Measurements from ENCODE around the gene NEK2. TPM values are rescaled to one million over a fixed set of nuclear protein-coding genes. Genes with fewer than 3 reads are reported as not detected.
"Not testable (repeated sequence)": the region's sequence is repeated elsewhere in the genome, so short reads cannot be mapped to it uniquely, and the experiment has no call there.

The NEK2 gene
- total and polyA plus RNA-seq, 7 experiments from 2014 or later = 0.11 to 26.5 (median 0.22) TPM; not detected in 2

GRCh38 chr1:211637066-211637465, 38.4 kb downstream of the NEK2 start:
- CTCF ChIA-PET = no interaction called here
- no peaks in the 10 kb centered on the region for H3K9me3 ChIP-seq (ENCODE audit: control insufficient read depth in 2 of 3, low read length in 3 of 3)
- intact Hi-C loops (cut with micrococcal nuclease) = no loop called here
- Mint-ChIP-seq H3K27ac (no peak overlapping the region), H3K9me3 (no peaks in the 10 kb centered on the region), H3K4me3 (no peak overlapping the region), H3K27me3 (peaks cover 0 to 6% (median 0%) of the 10 kb centered on the region in 5 donors), H3K4me1 (peaks cover 0 to 4% (median 0%) of the 10 kb centered on the region in 7 donors), H3K36me3 (no peaks in the 10 kb centered on the region)
- POLR2A ChIA-PET = no interaction called here
- ATAC-seq = no peak
- no peak overlapping the region for H3K27ac ChIP-seq (ENCODE audit: low read depth, low read length)
- H3K36me3 ChIP-seq (ENCODE audit: control insufficient read depth in 2 of 3, insufficient read depth in 3 of 3, low read length in 3 of 3) = no peaks in the 10 kb centered on the region
- H3K27me3 ChIP-seq (ENCODE audit: control insufficient read depth in 2 of 2, insufficient read depth in 2 of 2, low read length in 2 of 2) = no peaks in the 10 kb centered on the region
- H3K4me1 ChIP-seq (ENCODE audit: control insufficient read depth in 2 of 2, insufficient read depth in 2 of 2, low read length in 2 of 2) = no peaks in the 10 kb centered on the region
- H3K4me3 ChIP-seq (ENCODE audit: low read length) = no peak overlapping the region
- DNase-seq = no peak

- H3K4me1 ChIP-seq (ENCODE audit: control insufficient read depth in 2 of 2, insufficient read depth in 2 of 2, low read length in 2 of 2); H3K27ac Mint-ChIP-seq; intact Hi-C loops (cut with micrococcal nuclease); H3K27ac ChIP-seq (ENCODE audit: low read depth, low read length); H3K9me3 Mint-ChIP-seq; POLR2A ChIA-PET; H3K4me1 Mint-ChIP-seq; H3K36me3 Mint-ChIP-seq; ATAC-seq; H3K27me3 Mint-ChIP-seq; DNase-seq; H3K9me3 ChIP-seq (ENCODE audit: control insufficient read depth in 2 of 3, low read length in 3 of 3); H3K4me3 Mint-ChIP-seq; H3K27me3 ChIP-seq (ENCODE audit: control insufficient read depth in 2 of 2, insufficient read depth in 2 of 2, low read length in 2 of 2); H3K4me3 ChIP-seq (ENCODE audit: low read length); H3K36me3 ChIP-seq (ENCODE audit: control insufficient read depth in 2 of 3, insufficient read depth in 3 of 3, low read length in 3 of 3); CTCF ChIA-PET: not testable (repeated sequence)
These were observed 38.8 kb downstream of the NEK2 start for GRCh38 chr1:211636575-211637029.

- Mint-ChIP-seq H3K36me3 (no peaks in the 10 kb centered on the region), H3K27ac (no peak overlapping the region), H3K4me3 (no peak overlapping the region), H3K27me3 (peaks cover 0 to 4% (median 0%) of the 10 kb centered on the region in 5 donors), H3K4me1 (peaks cover 0 to 4% (median 0%) of the 10 kb centered on the region in 7 donors), H3K9me3 (no peaks in the 10 kb centered on the region)
- Histone ChIP-seq H3K27me3 (ENCODE audit: control insufficient read depth in 2 of 2, insufficient read depth in 2 of 2, low read length in 2 of 2) (no peaks in the 10 kb centered on the region), H3K27ac (ENCODE audit: low read depth, low read length) (no peak overlapping the region), H3K4me3 (ENCODE audit: low read length) (no peak overlapping the region), H3K9me3 (ENCODE audit: control insufficient read depth in 2 of 3, low read length in 3 of 3) (no peaks in the 10 kb centered on the region), H3K4me1 (ENCODE audit: control insufficient read depth in 2 of 2, insufficient read depth in 2 of 2, low read length in 2 of 2) (no peaks in the 10 kb centered on the region), H3K36me3 (ENCODE audit: control insufficient read depth in 2 of 3, insufficient read depth in 3 of 3, low read length in 3 of 3) (no peaks in the 10 kb centered on the region)
- no peak for DNase-seq
- POLR2A ChIA-PET = no interaction called here
- no peak for ATAC-seq
- CTCF ChIA-PET = no interaction called here
- intact Hi-C loops (cut with micrococcal nuclease) = no loop called here
These were observed 39.7 kb downstream of the NEK2 start for GRCh38 chr1:211635597-211636205.

- Histone ChIP-seq H3K36me3 (ENCODE audit: control insufficient read depth in 2 of 3, insufficient read depth in 3 of 3, low read length in 3 of 3) (no peaks in the 10 kb centered on the region), H3K27ac (ENCODE audit: low read depth, low read length) (no peak overlapping the region), H3K4me3 (ENCODE audit: low read length) (no peak overlapping the region), H3K4me1 (ENCODE audit: control insufficient read depth in 2 of 2, insufficient read depth in 2 of 2, low read length in 2 of 2) (no peaks in the 10 kb centered on the region), H3K9me3 (ENCODE audit: control insufficient read depth in 2 of 3, low read length in 3 of 3) (no peaks in the 10 kb centered on the region), H3K27me3 (ENCODE audit: control insufficient read depth in 2 of 2, insufficient read depth in 2 of 2, low read length in 2 of 2) (no peaks in the 10 kb centered on the region)
- Mint-ChIP-seq H3K4me3 (no peak overlapping the region), H3K27ac (no peak overlapping the region), H3K9me3 (no peaks in the 10 kb centered on the region), H3K36me3 (no peaks in the 10 kb centered on the region), H3K4me1 (peaks cover 0 to 4% (median 0%) of the 10 kb centered on the region in 7 donors), H3K27me3 (peaks cover 0 to 4% (median 0%) of the 10 kb centered on the region in 5 donors)
- DNase-seq = no peak
- intact Hi-C loops (cut with micrococcal nuclease) = no loop called here
- ChIA-PET CTCF (no interaction called here), POLR2A (no interaction called here)
- ATAC-seq = no peak
These were observed 40.5 kb downstream of the NEK2 start for GRCh38 chr1:211634931-211635330.

- Histone ChIP-seq H3K27me3 (ENCODE audit: control insufficient read depth in 2 of 2, insufficient read depth in 2 of 2, low read length in 2 of 2) (no peaks in the 10 kb centered on the region), H3K4me3 (ENCODE audit: low read length) (no peak overlapping the region), H3K4me1 (ENCODE audit: control insufficient read depth in 2 of 2, insufficient read depth in 2 of 2, low read length in 2 of 2) (no peaks in the 10 kb centered on the region), H3K36me3 (ENCODE audit: control insufficient read depth in 2 of 3, insufficient read depth in 3 of 3, low read length in 3 of 3) (no peaks in the 10 kb centered on the region), H3K9me3 (ENCODE audit: control insufficient read depth in 2 of 3, low read length in 3 of 3) (no peaks in the 10 kb centered on the region), H3K27ac (ENCODE audit: low read depth, low read length) (no peak overlapping the region)
- POLR2A ChIA-PET = interaction anchor here (0.7 kb wide), 1 partner anchor 9 kb away, joined by 3 read pairs; no protein-coding TSS in a partner anchor
- no peaks in the 10 kb centered on the region for H3K9me3 Mint-ChIP-seq
- no peak overlapping the region for H3K4me3 Mint-ChIP-seq
- ATAC-seq (no peak), DNase-seq (no peak)
- CTCF ChIA-PET = no interaction called here
- peaks cover 0 to 4% (median 0%) of the 10 kb centered on the region in 7 donors for H3K4me1 Mint-ChIP-seq
- no peak overlapping the region for H3K27ac Mint-ChIP-seq
- intact Hi-C loops (cut with micrococcal nuclease) = no loop called here
- H3K27me3 Mint-ChIP-seq = peaks cover 0 to 4% (median 0%) of the 10 kb centered on the region in 5 donors
- H3K36me3 Mint-ChIP-seq = no peaks in the 10 kb centered on the region
These were observed 41.0 kb downstream of the NEK2 start for GRCh38 chr1:211634461-211634860.

GRCh38 chr1:211633524-211633846, 41.9 kb downstream of the NEK2 start:
- Histone ChIP-seq H3K36me3 (ENCODE audit: control insufficient read depth in 2 of 3, insufficient read depth in 3 of 3, low read length in 3 of 3) (no peaks in the 10 kb centered on the region), H3K4me3 (ENCODE audit: low read length) (no peak overlapping the region), H3K27me3 (ENCODE audit: control insufficient read depth in 2 of 2, insufficient read depth in 2 of 2, low read length in 2 of 2) (no peaks in the 10 kb centered on the region), H3K9me3 (ENCODE audit: control insufficient read depth in 2 of 3, low read length in 3 of 3) (no peaks in the 10 kb centered on the region), H3K27ac (ENCODE audit: low read depth, low read length) (no peak overlapping the region), H3K4me1 (ENCODE audit: control insufficient read depth in 2 of 2, insufficient read depth in 2 of 2, low read length in 2 of 2) (no peaks in the 10 kb centered on the region)
- Mint-ChIP-seq H3K27ac (no peak overlapping the region), H3K4me1 (peaks cover 0 to 4% (median 0%) of the 10 kb centered on the region in 7 donors), H3K27me3 (peaks cover 0 to 8% (median 0%) of the 10 kb centered on the region in 5 donors), H3K4me3 (no peak overlapping the region), H3K36me3 (no peaks in the 10 kb centered on the region), H3K9me3 (no peaks in the 10 kb centered on the region)
- intact Hi-C loops (cut with micrococcal nuclease) = no loop called here
- ATAC-seq = no peak
- ChIA-PET POLR2A (interaction anchor here (0.7 kb wide), 1 partner anchor 10 kb away, joined by 3 read pairs; no protein-coding TSS in a partner anchor), CTCF (no interaction called here)
- no peak for DNase-seq

- DNase-seq (no peak), ATAC-seq (peak; percentile 22)
- no peak overlapping the region for H3K27ac ChIP-seq (ENCODE audit: low read depth, low read length)
- no peaks in the 10 kb centered on the region for H3K27me3 ChIP-seq (ENCODE audit: control insufficient read depth in 2 of 2, insufficient read depth in 2 of 2, low read length in 2 of 2)
- H3K9me3 ChIP-seq (ENCODE audit: control insufficient read depth in 2 of 3, low read length in 3 of 3) = no peaks in the 10 kb centered on the region
- no peaks in the 10 kb centered on the region for H3K4me1 ChIP-seq (ENCODE audit: control insufficient read depth in 2 of 2, insufficient read depth in 2 of 2, low read length in 2 of 2)
- Mint-ChIP-seq H3K9me3 (no peaks in the 10 kb centered on the region), H3K27me3 (peaks cover 0 to 12% (median 0%) of the 10 kb centered on the region in 5 donors), H3K36me3 (no peaks in the 10 kb centered on the region), H3K4me1 (peaks cover 0 to 4% (median 0%) of the 10 kb centered on the region in 7 donors), H3K4me3 (no peak overlapping the region), H3K27ac (no peak overlapping the region)
- CTCF ChIA-PET = no interaction called here
- no peak overlapping the region for H3K4me3 ChIP-seq (ENCODE audit: low read length)
- H3K36me3 ChIP-seq (ENCODE audit: control insufficient read depth in 2 of 3, insufficient read depth in 3 of 3, low read length in 3 of 3) = no peaks in the 10 kb centered on the region
- POLR2A ChIA-PET = no interaction called here
- intact Hi-C loops (cut with micrococcal nuclease) = no loop called here
These were observed 42.5 kb downstream of the NEK2 start for GRCh38 chr1:211632808-211633523.

Measured in naive thymus-derived CD4-positive, alpha-beta T cell (primary cell).